ENCODE measurements around the gene CEP290.
"Not testable (repeated sequence)": the region's sequence is repeated elsewhere in the genome, so short reads cannot be mapped to it uniquely, and the experiment has no call there.

CEP290 gene

GRCh38 chr12:88144037-88144436 lies 2.1 kb upstream of the CEP290 start:
- no peak for DNase-seq

- DNase-seq = peak; percentile 73
These were observed 713 bp upstream of the CEP290 start for GRCh38 chr12:88142610-88142991.

- no peak for DNase-seq
These were observed 489 bp downstream of the CEP290 start for GRCh38 chr12:88141425-88141773.

GRCh38 chr12:88139711-88140110 lies 2.2 kb downstream of the CEP290 start:
- not testable (repeated sequence) for DNase-seq

GRCh38 chr12:88133181-88133580 lies 8.7 kb downstream of the CEP290 start:
- not testable (repeated sequence) for DNase-seq

GRCh38 chr12:88132392-88132791 lies 9.5 kb downstream of the CEP290 start:
- DNase-seq = no peak

- DNase-seq = no peak
These were observed 14.0 kb downstream of the CEP290 start for GRCh38 chr12:88127855-88128254.

GRCh38 chr12:88127099-88127498 lies 14.8 kb downstream of the CEP290 start:
- no peak for DNase-seq

GRCh38 chr12:88122666-88123065 lies 19.2 kb downstream of the CEP290 start:
- DNase-seq = no peak

- DNase-seq = no peak
These were observed 28.0 kb downstream of the CEP290 start for GRCh38 chr12:88113871-88114270.

GRCh38 chr12:88111074-88111652 lies 30.7 kb downstream of the CEP290 start:
- no peak for DNase-seq

GRCh38 chr12:88108021-88108420 lies 33.9 kb downstream of the CEP290 start:
- no peak for DNase-seq

GRCh38 chr12:88093573-88093972 lies 48.3 kb downstream of the CEP290 start:
- no peak for DNase-seq

- no peak for DNase-seq
These were observed 49.1 kb downstream of the CEP290 start for GRCh38 chr12:88092771-88093170.

- DNase-seq = no peak
These were observed 57.7 kb downstream of the CEP290 start for GRCh38 chr12:88084210-88084609.

GRCh38 chr12:88083634-88084033 lies 58.3 kb downstream of the CEP290 start:
- no peak for DNase-seq

- no peak for DNase-seq
These were observed 60.6 kb downstream of the CEP290 start for GRCh38 chr12:88081247-88081646.

- no peak for DNase-seq
These were observed 74.6 kb downstream of the CEP290 start for GRCh38 chr12:88067301-88067700.

- DNase-seq = no peak
These were observed 78.5 kb downstream of the CEP290 start for GRCh38 chr12:88063375-88063774.

- DNase-seq = no peak
These were observed 79.4 kb downstream of the CEP290 start for GRCh38 chr12:88062474-88062873.

GRCh38 chr12:88058719-88059077 lies 83.2 kb downstream of the CEP290 start:
- no peak for DNase-seq

GRCh38 chr12:88057994-88058718 lies 83.7 kb downstream of the CEP290 start:
- no peak for DNase-seq

GRCh38 chr12:88056571-88056970 lies 85.3 kb downstream of the CEP290 start:
- no peak for DNase-seq

- DNase-seq = no peak
These were observed 89.2 kb downstream of the CEP290 start for GRCh38 chr12:88052686-88053085.

- no peak for DNase-seq
These were observed 97.9 kb downstream of the CEP290 start for GRCh38 chr12:88044035-88044434.
